ENCODE measurements around the gene GPX4.

Gene GPX4

DNA sequence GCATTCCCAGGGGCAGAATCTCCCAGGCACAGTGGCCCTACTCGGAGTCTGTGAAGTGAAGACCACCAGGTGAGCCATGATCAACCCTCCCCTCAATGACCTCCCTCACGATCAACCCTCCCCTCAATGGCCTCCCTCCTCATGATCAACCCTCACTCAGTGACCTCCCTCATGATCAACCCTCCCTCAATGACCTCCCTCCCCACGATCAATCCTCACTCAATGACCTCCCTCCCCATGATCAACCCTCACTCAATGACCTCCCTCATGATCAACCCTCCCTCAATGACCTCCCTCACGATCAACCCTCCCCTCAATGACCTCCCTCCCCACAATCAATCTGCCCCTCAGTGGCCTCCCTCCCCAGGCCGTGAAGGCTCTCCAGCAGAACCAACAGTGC, 38.1 kb downstream of the GPX4 start:
- H3K4me3 ChIP-seq (ENCODE audit: low read length), result no peak overlapping the region
- TF ChIP-seq ZNF274 (IDR thresholded peaks at IDR 0.05; ENCODE audit: low read depth, low read length), result no peak

DNA sequence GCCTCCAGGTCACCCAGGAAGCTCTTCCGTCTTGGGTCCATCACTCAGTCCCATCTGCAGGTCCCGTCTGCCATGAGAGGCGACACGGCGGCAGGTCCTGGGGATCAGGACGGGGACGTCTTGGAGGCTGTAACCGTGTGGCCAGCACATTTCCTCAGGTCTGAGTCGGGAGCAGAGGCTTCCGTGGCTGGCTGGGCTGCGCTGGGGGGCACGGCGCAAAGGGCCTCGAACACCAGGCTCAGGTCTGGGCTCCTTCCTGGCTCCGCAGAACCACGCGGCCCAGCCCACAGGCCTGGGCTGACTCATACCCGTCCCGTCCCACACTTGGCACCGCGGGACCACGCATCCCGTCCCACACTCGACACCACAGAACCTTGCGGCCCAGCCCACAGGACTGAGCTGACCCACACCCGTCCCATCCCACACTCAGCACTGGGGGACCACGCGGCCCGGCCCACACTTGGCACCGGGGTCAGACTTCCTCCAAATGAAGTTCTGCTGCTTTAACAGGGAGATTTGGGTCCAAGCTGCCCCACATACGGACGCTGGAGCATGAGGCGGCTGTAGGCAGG, 40.1 kb downstream of the GPX4 start:
- TF ChIP-seq ZNF274 (IDR thresholded peaks at IDR 0.05; ENCODE audit: low read depth, low read length), result no peak
- H3K4me3 ChIP-seq (ENCODE audit: low read length), result no peak overlapping the region

DNA sequence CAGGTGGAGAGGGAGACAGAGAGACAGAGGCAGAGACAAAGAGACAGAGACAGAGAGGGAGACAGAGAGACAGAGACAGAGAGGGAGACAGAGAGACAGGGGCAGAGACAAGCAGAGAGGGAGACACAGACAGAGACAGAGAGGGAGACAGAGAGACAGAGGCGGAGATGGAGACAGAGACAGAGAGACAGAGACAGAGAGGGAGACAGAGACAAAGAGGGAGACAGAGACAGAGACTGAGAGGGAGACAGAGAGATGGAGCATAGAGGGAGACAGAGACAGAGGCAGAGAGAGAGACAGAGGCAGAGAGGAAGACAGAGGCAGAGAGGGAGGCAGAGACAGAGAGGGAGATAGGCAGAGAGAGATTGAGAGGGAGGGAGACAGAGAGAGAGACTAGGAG, 40.9 kb downstream of the GPX4 start:
- no peak for TF ChIP-seq ZNF274 (IDR thresholded peaks at IDR 0.05; ENCODE audit: low read depth, low read length)
- no peak overlapping the region for H3K4me3 ChIP-seq (ENCODE audit: low read length)

DNA sequence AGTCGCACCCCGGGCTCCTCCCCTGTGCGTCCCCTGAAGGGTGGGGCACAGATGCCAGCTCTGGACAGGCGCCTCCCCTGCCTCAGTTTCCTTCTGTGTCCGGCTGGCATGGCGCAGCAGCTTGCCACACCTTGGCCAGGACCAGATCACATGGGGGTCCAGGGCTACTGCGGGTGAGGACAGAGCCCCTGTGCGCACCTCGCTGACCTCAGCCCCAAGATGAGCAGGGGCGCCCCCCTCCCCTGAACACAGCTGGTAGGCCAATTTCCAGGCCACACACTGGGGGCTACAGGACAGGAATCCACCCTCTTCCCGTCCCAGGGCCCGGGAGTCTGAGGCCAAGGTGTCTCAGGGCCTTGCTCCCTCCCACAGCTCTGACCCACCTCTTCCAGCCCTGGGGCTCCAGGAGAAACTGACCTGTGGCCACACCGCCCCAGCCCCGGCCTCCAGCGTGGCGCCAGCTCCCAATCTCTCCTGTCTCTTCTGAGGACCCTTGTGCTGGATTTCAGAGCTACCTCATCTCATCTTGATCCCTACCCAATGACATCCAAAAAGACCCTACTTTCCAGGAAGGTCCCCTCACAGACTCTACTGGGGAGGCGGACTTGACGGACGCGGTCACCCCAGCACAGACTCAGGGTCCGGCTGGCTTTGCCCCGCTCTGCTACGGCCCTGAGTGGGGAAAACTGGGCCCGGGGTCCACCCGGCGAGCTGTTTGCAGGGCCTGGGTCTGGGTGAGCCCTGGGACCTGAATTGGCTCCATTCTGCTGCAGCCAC, 42.0 kb downstream of the GPX4 start:
- TF ChIP-seq ZNF274 (IDR thresholded peaks at IDR 0.05; ENCODE audit: low read depth, low read length), result no peak
- no peak overlapping the region for H3K4me3 ChIP-seq (ENCODE audit: low read length)

DNA sequence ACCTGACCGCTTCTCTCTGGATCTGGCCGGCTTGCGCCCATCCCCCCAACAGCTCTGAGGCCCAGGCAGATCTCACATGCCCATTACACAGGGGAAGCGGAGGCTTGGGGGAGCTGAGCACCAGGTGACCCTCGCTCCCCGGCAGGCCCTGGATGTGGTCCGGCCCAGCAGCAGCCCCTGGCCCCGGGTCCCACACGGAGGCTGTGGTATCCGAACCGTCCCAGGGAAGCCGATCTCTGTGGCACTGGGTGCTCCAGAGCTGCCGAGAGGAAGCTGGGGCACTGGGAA, 42.6 kb downstream of the GPX4 start:
- H3K4me3 ChIP-seq (ENCODE audit: low read length), result no peak overlapping the region
- TF ChIP-seq ZNF274 (IDR thresholded peaks at IDR 0.05; ENCODE audit: low read depth, low read length), result no peak

DNA sequence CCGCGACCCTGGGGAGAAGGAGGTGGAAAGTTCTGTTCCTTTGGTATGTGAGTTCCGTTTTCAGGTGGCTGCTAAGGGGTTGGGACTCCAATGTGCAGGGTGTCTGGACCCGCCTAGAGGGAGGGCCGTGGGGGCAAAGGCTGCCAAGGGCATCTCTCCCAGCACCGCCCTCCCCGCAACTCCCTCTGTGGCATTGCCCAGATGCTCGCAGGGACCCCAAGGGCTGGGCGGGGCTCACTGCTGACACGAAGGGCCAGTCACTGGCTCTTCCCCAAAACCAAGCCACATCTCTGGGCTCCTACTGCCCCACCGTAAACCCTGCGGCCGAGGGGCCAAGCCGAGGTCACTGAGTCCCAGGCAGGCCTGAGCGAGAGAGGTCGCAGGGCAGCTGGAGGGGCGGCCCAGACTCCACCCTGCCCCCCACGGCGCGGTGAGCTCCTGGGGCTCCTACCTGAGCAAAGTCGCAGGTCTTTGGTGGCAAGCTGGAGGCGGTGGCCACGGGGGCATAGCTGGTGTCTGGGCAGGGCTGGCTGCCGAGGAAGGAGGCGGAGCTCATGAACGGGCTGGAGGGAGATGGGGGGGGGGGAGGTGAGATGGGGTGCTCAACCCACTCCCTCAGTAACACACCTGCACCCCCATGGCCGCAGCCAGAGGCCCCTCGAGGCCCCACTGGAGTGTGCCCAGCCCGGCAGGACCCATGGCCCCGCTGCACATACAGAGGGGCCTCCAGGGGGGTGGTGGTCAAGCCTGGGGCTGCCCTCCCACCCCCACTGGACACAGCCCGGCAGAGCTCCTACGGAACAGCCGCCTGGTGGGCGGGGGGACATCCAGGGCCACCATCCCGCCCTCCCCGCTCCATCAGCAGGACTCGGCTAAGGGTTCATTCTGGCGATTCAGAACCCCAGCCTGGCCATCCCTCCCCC, 43.3 kb downstream of the GPX4 start:
- no peak for TF ChIP-seq ZNF274 (IDR thresholded peaks at IDR 0.05; ENCODE audit: low read depth, low read length)
- no peak overlapping the region for H3K4me3 ChIP-seq (ENCODE audit: low read length)

DNA sequence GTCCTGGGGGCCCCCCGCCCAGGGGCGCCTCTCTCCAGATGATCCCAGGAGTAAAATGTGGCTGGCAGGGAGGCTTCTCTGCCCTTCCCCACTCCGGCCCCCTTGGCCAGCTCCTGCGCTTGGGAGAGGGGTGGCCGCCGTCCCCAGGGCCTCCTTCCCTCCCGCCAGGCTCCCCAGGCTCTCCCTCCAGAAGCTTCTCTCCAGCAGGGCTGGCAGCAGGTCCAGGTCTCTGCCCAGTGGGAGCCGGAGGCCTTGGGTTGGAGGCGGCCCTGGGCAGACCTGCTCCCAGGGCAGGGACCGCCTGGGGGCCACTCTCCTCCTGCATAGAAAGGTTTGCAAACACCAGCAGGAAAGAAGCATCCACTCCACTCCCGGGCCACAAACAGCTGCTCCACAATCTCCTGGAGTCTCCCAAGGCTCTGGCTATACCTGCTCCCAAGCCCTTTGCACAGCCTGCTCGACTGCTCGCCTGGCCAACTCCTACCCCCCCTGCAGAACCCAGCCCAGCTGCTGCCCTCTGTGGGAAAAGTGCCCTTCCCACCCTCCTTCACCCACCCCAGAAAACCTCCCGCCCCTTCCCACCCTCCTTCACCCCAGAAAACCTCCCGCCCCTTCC, 44.2 kb downstream of the GPX4 start:
- no peak overlapping the region for H3K4me3 ChIP-seq (ENCODE audit: low read length)
- TF ChIP-seq ZNF274 (IDR thresholded peaks at IDR 0.05; ENCODE audit: low read depth, low read length), result no peak

DNA sequence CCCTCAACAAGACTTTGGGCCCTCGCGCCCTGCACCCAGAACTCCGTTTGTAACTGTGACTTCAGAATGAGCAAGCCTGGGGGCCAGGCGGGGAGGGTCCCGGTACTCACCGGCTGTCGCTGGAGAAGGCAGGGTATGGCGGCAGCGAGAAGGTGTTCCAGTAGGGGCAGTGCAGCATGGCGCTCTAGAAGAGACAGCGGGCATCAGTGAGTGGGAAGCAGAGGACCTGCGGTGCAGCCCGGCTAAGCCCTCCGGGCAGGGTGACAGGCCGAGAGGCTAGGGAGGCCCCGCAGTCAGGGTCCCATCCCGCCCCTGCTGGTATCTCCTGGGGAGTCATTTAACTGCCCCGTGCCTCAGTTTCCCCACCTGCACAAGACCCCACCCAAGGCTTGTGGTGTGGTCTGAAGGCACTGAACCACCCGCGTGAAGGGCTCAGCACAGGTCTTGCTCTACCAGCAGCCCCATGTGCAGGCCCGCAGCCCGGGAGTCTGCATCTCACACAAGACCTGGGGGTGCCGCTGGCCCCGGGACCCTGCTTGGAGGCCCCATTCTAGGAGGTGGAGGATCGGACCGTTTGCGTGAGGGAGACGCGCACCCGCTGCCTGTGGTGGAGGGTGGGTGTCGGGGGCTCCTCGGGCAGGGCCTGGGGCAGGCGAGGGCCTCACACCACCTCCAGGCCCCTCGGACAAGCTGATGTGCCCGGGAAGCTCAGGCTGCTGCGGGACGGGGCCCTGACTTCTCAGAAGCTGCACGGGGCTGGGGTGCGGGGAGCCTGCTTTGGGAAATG, 45.7 kb downstream of the GPX4 start:
- TF ChIP-seq ZNF274 (IDR thresholded peaks at IDR 0.05; ENCODE audit: low read depth, low read length), result no peak

DNA sequence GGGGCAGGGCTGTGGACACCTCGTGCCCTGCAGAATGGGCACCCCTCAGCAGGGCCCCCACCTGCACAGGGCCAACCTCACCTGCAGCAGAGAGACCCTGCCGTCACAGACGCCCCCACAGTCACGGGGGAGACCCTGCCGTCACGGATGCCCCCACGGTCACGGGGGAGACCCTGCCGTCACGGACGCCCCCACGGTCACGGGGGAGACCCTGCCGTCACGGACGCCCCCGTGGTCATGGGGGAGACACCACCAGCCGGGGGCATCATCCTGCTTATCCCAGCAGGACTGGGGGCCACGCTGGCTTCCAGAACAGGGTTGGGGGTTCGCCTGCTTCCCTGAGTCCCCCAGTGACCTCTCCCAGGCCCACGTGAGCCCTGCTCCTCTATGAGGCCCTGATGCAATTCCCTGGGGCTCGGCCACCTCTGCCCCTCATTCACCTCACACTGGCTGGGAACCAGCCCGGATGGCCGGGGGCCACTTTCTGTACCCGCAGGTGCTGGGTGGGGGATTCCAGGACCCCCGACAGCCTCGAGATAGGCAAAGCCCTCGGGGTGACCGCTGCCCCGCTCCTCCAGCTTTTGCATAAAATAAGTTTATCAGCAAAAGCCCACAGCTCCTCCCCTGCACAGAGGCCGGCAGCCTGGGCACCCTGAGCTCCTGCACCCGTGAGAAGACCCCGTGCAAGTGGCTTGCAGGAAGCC, 46.7 kb downstream of the GPX4 start:
- H3K4me3 ChIP-seq (ENCODE audit: low read length), result no peak overlapping the region
- TF ChIP-seq ZNF274 (IDR thresholded peaks at IDR 0.05; ENCODE audit: low read depth, low read length), result no peak

More for the DNA sequence above, 45.7 kb downstream of the GPX4 start:
- no peak overlapping the region for H3K4me3 ChIP-seq (ENCODE audit: low read length)

DNA sequence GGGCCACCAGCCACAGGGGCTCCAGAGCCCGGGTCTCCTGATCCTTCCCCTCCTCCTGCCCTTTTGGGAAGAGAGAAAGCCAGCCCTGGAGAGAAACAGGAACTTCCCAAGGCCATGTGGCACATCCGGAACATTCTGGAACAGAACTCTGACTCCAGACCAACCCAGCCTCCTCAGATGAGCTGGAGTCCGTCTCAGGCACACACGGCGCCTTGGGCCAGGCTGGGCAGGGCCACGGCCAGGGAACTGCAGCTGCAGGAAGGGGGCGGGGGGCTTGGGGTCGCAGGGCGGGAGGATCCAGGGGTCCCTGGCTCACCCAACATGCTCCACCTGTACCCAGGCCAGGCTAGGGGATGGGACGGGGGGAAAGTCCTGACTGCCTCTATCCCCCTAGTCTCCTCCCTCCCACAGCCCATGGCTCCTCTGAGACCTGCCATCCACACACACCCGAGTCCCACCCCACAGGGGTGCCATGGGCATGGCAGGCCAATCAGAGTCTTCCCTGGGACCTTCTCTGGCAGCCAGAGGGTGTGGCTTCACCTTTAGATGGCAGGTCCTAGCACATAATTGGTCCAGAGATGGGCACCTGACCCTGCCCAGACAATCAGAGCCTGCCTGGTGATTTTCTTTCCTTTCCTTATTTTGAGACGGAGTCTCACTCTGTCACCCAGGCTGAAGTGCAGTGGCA, 47.4 kb downstream of the GPX4 start:
- no peak overlapping the region for H3K4me3 ChIP-seq (ENCODE audit: low read length)
- no peak for TF ChIP-seq ZNF274 (IDR thresholded peaks at IDR 0.05; ENCODE audit: low read depth, low read length)

DNA sequence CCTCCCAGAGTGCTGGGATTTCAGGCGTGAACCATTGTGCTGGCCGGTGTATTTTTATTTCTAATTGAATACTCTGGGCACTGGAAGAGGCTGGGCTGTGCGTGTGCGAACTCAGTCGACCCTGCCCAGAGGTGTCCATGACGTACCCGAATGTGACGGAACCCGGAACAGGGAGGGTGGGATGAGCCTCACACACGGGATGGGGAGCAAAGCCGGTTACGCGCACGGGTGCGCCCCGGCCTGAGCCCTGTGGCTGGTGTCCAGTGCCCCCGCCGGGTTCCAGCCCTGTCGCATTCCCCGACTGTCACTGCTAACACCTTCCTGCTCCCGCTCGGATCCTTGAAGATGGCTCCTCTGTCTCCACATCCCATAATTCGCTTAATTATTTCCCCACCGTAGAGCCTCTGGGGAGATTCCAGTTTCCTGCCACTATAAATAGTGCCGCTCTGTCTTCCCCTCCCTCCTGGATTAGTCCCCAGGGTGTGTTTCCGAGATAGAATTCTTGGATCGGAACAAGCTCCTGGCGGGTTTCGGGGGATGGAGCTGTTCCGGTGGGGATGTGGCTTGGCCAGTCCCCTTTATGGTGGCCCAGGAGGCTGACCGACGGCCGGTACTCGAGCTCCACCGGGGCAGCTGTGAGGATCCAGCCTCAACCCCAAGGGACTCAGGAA, 48.3 kb downstream of the GPX4 start:
- TF ChIP-seq ZNF274 (IDR thresholded peaks at IDR 0.05; ENCODE audit: low read depth, low read length), result no peak

More for the DNA sequence above, 48.3 kb downstream of the GPX4 start:
- no peak overlapping the region for H3K4me3 ChIP-seq (ENCODE audit: low read length)

Data from GM08714 (cell line).